HG03039 (cell line): ENCODE data around the gene GUCA2A.
"Not testable (repeated sequence)": the region's sequence is repeated elsewhere in the genome, so short reads cannot be mapped to it uniquely, and the experiment has no call there.

Experiments
- ATAC-seq: cut with Tn5 transposase; IDR thresholded peaks from one replicate; pipeline ENCODE4 v1.9.1; 2021; ENCODE audit warnings: mild to moderate bottlenecking, moderate library complexity; ENCODE audit not compliant: unreplicated experiment

The GUCA2A gene

GRCh38 chr1:42164551-42165420 is at the start of gene GUCA2A:
TSS of gene GUCA2A (minus strand) at chr1:42164745. CDS start at chr1:42164712, 33 bp downstream.
- no peak for ATAC-seq

GRCh38 chr1:42211224-42211623 is 46.7 kb upstream of the GUCA2A start:
- no peak for ATAC-seq

GRCh38 chr1:42210421-42211133 is 46.0 kb upstream of the GUCA2A start:
- ATAC-seq: no peak

GRCh38 chr1:42209526-42210251 is 45.1 kb upstream of the GUCA2A start:
- ATAC-seq: no peak

GRCh38 chr1:42206930-42207329 is 42.4 kb upstream of the GUCA2A start:
- not testable (repeated sequence) for ATAC-seq

GRCh38 chr1:42206164-42206563 is 41.6 kb upstream of the GUCA2A start:
- ATAC-seq: no peak

GRCh38 chr1:42201986-42202385 is 37.4 kb upstream of the GUCA2A start:
- ATAC-seq: no peak

GRCh38 chr1:42198251-42198650 is 33.7 kb upstream of the GUCA2A start:
- ATAC-seq: no peak

GRCh38 chr1:42195841-42196240 is 31.3 kb upstream of the GUCA2A start:
- ATAC-seq: no peak

GRCh38 chr1:42192106-42192505 is 27.6 kb upstream of the GUCA2A start:
- no peak for ATAC-seq

GRCh38 chr1:42191319-42191718 is 26.8 kb upstream of the GUCA2A start:
- no peak for ATAC-seq

GRCh38 chr1:42189931-42190853 is 25.6 kb upstream of the GUCA2A start:
- no peak for ATAC-seq

GRCh38 chr1:42186152-42186551 is 21.6 kb upstream of the GUCA2A start:
- ATAC-seq: no peak

- no peak for ATAC-seq
These were observed 20.1 kb upstream of the GUCA2A start for GRCh38 chr1:42184616-42185015.

- ATAC-seq: no peak
These were observed 19.4 kb upstream of the GUCA2A start for GRCh38 chr1:42183957-42184268.

GRCh38 chr1:42183210-42183956 is 18.8 kb upstream of the GUCA2A start:
- no peak for ATAC-seq

GRCh38 chr1:42181687-42182086 is 17.1 kb upstream of the GUCA2A start:
- ATAC-seq: no peak

GRCh38 chr1:42179900-42180329 is 15.4 kb upstream of the GUCA2A start:
- no peak for ATAC-seq

GRCh38 chr1:42179275-42179674 is 14.7 kb upstream of the GUCA2A start:
- ATAC-seq: no peak

- no peak for ATAC-seq
These were observed 13.7 kb upstream of the GUCA2A start for GRCh38 chr1:42178249-42178648.
